ENCODE measurements around the gene TNFRSF1A. TPM values are rescaled to one million over a fixed set of nuclear protein-coding genes. Genes with fewer than 3 reads are reported as not detected.
A peak's percentile ranks its signal among the peaks of the same experiment; 100 is the strongest.

The TNFRSF1A gene
- total RNA-seq, 1 donor from 2014 or later: 271 TPM

DNA sequence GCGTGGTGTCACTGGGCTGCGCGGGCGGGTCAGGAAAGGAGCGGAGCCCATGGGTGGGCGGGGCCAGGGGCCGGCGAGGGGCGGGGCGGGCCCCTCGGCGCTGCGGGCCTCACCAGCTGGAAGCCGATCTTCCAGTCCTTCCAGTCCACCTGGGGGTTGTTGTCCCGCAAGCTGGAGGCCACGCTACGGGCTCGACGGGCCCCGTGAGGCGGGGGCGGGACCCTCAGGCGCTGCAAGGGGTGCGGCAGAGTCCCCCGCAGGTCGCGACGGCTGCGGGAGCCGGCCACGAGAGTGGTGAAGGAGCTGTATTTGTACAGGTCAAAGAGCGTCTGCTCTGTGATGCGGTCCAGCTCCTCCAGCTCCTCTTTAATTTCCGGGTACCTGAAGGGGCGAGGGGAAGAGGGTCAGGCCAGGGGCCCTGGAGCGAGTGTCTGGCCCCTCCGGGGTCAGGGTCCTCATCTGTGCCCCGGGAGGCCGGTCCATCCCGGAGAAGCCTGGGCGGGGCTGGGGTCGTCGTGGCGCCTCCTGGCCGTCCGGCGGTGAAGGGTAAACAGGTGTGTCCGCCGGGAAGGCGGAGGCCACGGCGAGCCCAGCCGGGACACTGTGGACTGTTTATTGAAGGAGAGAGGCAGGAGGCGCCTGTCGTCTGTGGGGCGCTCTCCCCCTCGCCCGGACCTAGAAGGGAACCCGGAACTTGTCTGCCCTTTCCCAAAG lies 21.6 kb upstream of the TNFRSF1A start:
- DNase-seq (ENCODE audit: extremely low spot score in 2 of 2): peak in 1 of 2 donors; percentile 89

DNA sequence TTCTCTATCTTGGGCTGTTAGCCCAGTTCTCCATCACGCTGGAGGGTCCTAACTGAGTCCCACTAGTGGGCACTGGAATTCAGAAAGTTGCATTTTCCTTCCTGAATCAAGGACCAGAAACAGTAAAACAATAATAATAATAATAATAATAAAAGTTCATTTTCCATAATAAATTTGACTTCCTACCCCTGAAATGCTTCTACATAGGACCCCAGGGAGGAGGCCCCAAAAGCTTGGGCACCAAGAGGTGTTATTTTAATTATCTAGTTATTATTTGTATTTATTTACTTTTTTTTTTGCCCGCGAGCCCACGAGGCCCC lies 21.1 kb upstream of the TNFRSF1A start:
- Histone ChIP-seq H3K4me3 (peak overlapping the region; percentile 61 to 67), H3K4me1 (peaks cover 30% of the 10 kb centered on the region), H3K36me3 (no peaks in the 10 kb centered on the region), H3K9me3 (no peaks in the 10 kb centered on the region), H3K27me3 (no peaks in the 10 kb centered on the region), H3K27ac (peak overlapping the region; percentile 98)
- no peak for DNase-seq (ENCODE audit: extremely low spot score in 2 of 2)
- intact Hi-C loops (cut with DNase I): no loop called here
- TF ChIP-seq POLR2A (IDR thresholded peaks at IDR 0.05): no peak
- TF ChIP-seq POLR2AphosphoS5 (IDR thresholded peaks at IDR 0.05; ENCODE audit: insufficient read depth in 1 of 2, low read depth in 1 of 2): no peak
- TF ChIP-seq, protein P1, sequence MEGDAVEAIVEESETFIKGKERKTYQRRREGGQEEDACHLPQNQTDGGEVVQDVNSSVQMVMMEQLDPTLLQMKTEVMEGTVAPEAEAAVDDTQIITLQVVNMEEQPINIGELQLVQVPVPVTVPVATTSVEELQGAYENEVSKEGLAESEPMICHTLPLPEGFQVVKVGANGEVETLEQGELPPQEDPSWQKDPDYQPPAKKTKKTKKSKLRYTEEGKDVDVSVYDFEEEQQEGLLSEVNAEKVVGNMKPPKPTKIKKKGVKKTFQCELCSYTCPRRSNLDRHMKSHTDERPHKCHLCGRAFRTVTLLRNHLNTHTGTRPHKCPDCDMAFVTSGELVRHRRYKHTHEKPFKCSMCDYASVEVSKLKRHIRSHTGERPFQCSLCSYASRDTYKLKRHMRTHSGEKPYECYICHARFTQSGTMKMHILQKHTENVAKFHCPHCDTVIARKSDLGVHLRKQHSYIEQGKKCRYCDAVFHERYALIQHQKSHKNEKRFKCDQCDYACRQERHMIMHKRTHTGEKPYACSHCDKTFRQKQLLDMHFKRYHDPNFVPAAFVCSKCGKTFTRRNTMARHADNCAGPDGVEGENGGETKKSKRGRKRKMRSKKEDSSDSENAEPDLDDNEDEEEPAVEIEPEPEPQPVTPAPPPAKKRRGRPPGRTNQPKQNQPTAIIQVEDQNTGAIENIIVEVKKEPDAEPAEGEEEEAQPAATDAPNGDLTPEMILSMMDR (IDR thresholded peaks at IDR 0.05): no peak

More for the DNA sequence above, 21.6 kb upstream of the TNFRSF1A start:
- peak overlapping the region; percentile 98 for H3K27ac ChIP-seq
- H3K4me1 ChIP-seq: peaks cover 30% of the 10 kb centered on the region
- intact Hi-C loops (cut with DNase I): loop anchor here (1.0 kb wide), 1 partner anchor 28 kb away; no protein-coding TSS in a partner anchor
- peak overlapping the region; percentile 61 to 67 for H3K4me3 ChIP-seq
- no peaks in the 10 kb centered on the region for H3K9me3 ChIP-seq
- no peaks in the 10 kb centered on the region for H3K27me3 ChIP-seq
- no peaks in the 10 kb centered on the region for H3K36me3 ChIP-seq
- TF ChIP-seq POLR2AphosphoS5 (IDR thresholded peaks at IDR 0.05; ENCODE audit: insufficient read depth in 1 of 2, low read depth in 1 of 2) (peak in 1 of 2 donors; percentile 95), POLR2A (IDR thresholded peaks at IDR 0.05) (peak in 1 of 2 donors; percentile 81)
- TF ChIP-seq, protein P1 (IDR thresholded peaks at IDR 0.05): no peak

DNA sequence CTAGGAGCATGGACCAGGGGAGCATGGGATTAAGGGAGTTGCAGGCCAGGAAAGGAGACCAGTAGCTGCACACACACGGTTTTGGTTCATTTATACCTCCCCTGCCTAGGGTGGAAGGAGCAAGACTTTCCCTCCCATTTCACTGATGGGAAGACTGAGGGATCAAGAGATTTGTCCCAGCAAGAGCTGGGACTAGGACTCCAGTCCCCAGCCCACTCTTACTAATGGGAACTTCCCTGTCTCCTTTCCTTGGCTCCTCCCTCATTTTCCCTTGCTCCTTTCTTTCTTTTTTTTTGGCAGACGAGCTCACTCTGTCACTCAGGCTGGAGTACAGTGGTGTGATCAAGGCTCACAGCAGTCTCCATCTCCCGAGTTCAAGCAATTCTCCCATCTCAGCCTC lies 20.5 kb upstream of the TNFRSF1A start:
- H3K27ac ChIP-seq: peak overlapping the region; percentile 98
- H3K4me1 ChIP-seq: peaks cover 30% of the 10 kb centered on the region
- peak in 1 of 2 donors; percentile 82 for DNase-seq (ENCODE audit: extremely low spot score in 2 of 2)
- TF ChIP-seq, protein P1 (IDR thresholded peaks at IDR 0.05): no peak
- TF ChIP-seq POLR2AphosphoS5 (IDR thresholded peaks at IDR 0.05; ENCODE audit: insufficient read depth in 1 of 2, low read depth in 1 of 2) (no peak), POLR2A (IDR thresholded peaks at IDR 0.05) (no peak)
- H3K36me3 ChIP-seq: no peaks in the 10 kb centered on the region
- intact Hi-C loops (cut with DNase I): no loop called here
- no peaks in the 10 kb centered on the region for H3K9me3 ChIP-seq
- H3K4me3 ChIP-seq: no peak overlapping the region
- no peaks in the 10 kb centered on the region for H3K27me3 ChIP-seq

DNA sequence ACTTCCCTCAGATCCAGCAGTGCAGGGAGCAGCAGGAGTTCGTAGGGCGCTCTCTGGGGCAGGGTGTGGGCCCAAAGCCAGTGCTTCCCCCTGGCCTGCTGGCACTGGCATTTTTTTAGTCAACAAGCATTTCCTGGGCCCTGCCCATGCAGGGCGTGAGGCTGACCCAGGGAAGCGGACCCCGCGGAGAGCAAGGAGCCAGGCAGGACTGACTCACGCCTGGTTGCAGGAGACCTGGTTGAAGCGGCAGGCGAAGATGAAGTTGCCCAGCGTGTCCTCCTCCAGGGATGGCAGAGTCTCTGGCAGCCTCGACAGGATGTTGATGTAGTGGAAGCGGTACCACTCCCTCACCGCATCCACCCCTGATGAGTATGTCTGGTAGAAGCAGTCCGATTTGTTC lies 20.0 kb upstream of the TNFRSF1A start:
- TF ChIP-seq POLR2AphosphoS5 (IDR thresholded peaks at IDR 0.05; ENCODE audit: insufficient read depth in 1 of 2, low read depth in 1 of 2): peak in 1 of 2 donors; percentile 42
- TF ChIP-seq, protein P1 (IDR thresholded peaks at IDR 0.05): no peak
- no peak overlapping the region for H3K4me3 ChIP-seq
- peak overlapping the region; percentile 98 for H3K27ac ChIP-seq
- no peaks in the 10 kb centered on the region for H3K36me3 ChIP-seq
- peak in 1 of 2 donors; percentile 85 for DNase-seq (ENCODE audit: extremely low spot score in 2 of 2)
- no peaks in the 10 kb centered on the region for H3K9me3 ChIP-seq
- peaks cover 30% of the 10 kb centered on the region for H3K4me1 ChIP-seq
- H3K27me3 ChIP-seq: no peaks in the 10 kb centered on the region
- intact Hi-C loops (cut with DNase I): no loop called here
